ENCODE results near the gene ELAVL2.

Gene ELAVL2

GRCh38 chr9:23669776-23670175 is 156.3 kb downstream of the ELAVL2 start:
- no peaks in the 10 kb centered on the region for H3K4me1 ChIP-seq (ENCODE audit: control insufficient read depth in 1 of 2, insufficient read depth in 2 of 2, low read length in 2 of 2)
- no peak overlapping the region for H3K27ac ChIP-seq (ENCODE audit: low read length)
- H3K36me3 ChIP-seq (ENCODE audit: control insufficient read depth in 1 of 2, insufficient read depth in 2 of 2, low read length in 2 of 2): no peaks in the 10 kb centered on the region
- H3K27me3 ChIP-seq (ENCODE audit: low read depth, low read length): no peaks in the 10 kb centered on the region
- H3K9me3 ChIP-seq (ENCODE audit: control insufficient read depth in 1 of 2, low read length in 2 of 2): no peaks in the 10 kb centered on the region
- no peak overlapping the region for H3K4me3 ChIP-seq (ENCODE audit: low read depth in 1 of 2, low read length in 2 of 2)

DNA sequence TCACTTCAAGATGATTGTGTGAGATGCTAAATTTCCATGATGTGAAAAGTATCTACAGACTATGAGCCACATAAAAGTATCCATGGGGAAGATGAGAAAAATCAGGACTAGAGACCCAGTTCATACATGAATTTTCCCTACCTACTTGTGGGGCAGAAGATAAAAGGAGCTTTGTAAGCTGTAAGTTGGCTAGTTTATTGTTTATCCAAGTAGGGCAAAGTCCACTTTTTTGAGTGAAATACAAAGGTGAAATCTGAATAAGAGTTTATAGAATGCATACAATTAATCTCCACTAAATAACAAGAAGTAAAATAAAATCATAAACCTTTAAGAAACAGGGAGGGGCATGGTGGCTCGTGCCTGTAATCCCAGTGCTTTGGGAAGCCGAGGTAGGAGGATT is 160.4 kb downstream of the ELAVL2 start:
- Histone ChIP-seq H3K9me3 (ENCODE audit: control insufficient read depth in 1 of 2, low read length in 2 of 2) (no peaks in the 10 kb centered on the region), H3K4me1 (ENCODE audit: control insufficient read depth in 1 of 2, insufficient read depth in 2 of 2, low read length in 2 of 2) (no peaks in the 10 kb centered on the region), H3K27ac (ENCODE audit: low read length) (no peak overlapping the region), H3K27me3 (ENCODE audit: low read depth, low read length) (no peaks in the 10 kb centered on the region), H3K36me3 (ENCODE audit: control insufficient read depth in 1 of 2, insufficient read depth in 2 of 2, low read length in 2 of 2) (no peaks in the 10 kb centered on the region), H3K4me3 (ENCODE audit: low read depth in 1 of 2, low read length in 2 of 2) (no peak overlapping the region)

DNA sequence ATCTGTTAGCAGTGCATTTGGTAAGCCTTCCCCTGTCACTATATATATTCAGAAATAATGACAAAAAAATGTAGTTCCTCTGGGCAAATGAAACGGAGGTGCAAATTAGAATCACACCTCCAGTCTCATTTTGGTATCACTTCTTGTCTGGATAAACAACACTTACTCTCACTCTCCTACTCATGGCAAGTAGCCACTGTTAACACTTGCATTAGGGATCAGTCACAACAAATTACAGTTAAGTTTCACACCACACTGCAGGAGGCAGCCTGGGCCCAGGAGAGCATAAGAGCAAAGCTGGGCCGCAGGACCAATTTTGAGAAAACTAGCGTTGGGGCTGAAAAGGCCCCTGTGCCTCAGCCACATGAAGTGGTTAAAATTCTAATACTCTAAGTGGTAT is 161.0 kb downstream of the ELAVL2 start:
- H3K4me1 ChIP-seq (ENCODE audit: control insufficient read depth in 1 of 2, insufficient read depth in 2 of 2, low read length in 2 of 2): no peaks in the 10 kb centered on the region
- no peak overlapping the region for H3K4me3 ChIP-seq (ENCODE audit: low read depth in 1 of 2, low read length in 2 of 2)
- no peak overlapping the region for H3K27ac ChIP-seq (ENCODE audit: low read length)
- H3K9me3 ChIP-seq (ENCODE audit: control insufficient read depth in 1 of 2, low read length in 2 of 2): no peaks in the 10 kb centered on the region
- no peaks in the 10 kb centered on the region for H3K36me3 ChIP-seq (ENCODE audit: control insufficient read depth in 1 of 2, insufficient read depth in 2 of 2, low read length in 2 of 2)
- H3K27me3 ChIP-seq (ENCODE audit: low read depth, low read length): no peaks in the 10 kb centered on the region

- Histone ChIP-seq H3K4me1 (ENCODE audit: control insufficient read depth in 1 of 2, insufficient read depth in 2 of 2, low read length in 2 of 2) (no peaks in the 10 kb centered on the region), H3K4me3 (ENCODE audit: low read depth in 1 of 2, low read length in 2 of 2) (no peak overlapping the region), H3K27me3 (ENCODE audit: low read depth, low read length) (no peaks in the 10 kb centered on the region), H3K9me3 (ENCODE audit: control insufficient read depth in 1 of 2, low read length in 2 of 2) (no peaks in the 10 kb centered on the region), H3K36me3 (ENCODE audit: control insufficient read depth in 1 of 2, insufficient read depth in 2 of 2, low read length in 2 of 2) (no peaks in the 10 kb centered on the region), H3K27ac (ENCODE audit: low read length) (no peak overlapping the region)
Measured at GRCh38 chr9:23663946-23664345, 162.1 kb downstream of the ELAVL2 start.

GRCh38 chr9:23663536-23663935 is 162.5 kb downstream of the ELAVL2 start:
- Histone ChIP-seq H3K27ac (ENCODE audit: low read length) (no peak overlapping the region), H3K9me3 (ENCODE audit: control insufficient read depth in 1 of 2, low read length in 2 of 2) (no peaks in the 10 kb centered on the region), H3K27me3 (ENCODE audit: low read depth, low read length) (no peaks in the 10 kb centered on the region), H3K4me3 (ENCODE audit: low read depth in 1 of 2, low read length in 2 of 2) (no peak overlapping the region), H3K36me3 (ENCODE audit: control insufficient read depth in 1 of 2, insufficient read depth in 2 of 2, low read length in 2 of 2) (no peaks in the 10 kb centered on the region), H3K4me1 (ENCODE audit: control insufficient read depth in 1 of 2, insufficient read depth in 2 of 2, low read length in 2 of 2) (no peaks in the 10 kb centered on the region)

DNA sequence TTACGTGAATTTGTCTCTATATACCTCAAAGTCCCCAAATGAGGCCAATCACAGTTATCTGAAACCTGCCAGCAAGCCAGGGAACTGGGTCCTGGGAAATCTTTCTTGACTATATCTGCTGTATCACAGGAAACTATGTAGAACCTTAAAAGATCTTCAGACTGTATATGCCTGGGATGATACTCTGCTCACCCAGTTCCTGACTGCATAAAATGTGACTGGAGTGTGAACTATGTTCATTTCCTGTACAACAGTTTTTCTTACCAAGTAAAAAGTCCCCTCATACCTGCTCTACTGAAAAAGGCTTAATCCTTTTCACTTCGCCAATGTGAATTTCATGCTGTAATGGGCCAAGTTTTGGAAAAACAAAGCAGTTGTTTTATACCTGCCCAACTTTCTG is 162.9 kb downstream of the ELAVL2 start:
- Histone ChIP-seq H3K27me3 (ENCODE audit: low read depth, low read length) (no peaks in the 10 kb centered on the region), H3K4me3 (ENCODE audit: low read depth in 1 of 2, low read length in 2 of 2) (no peak overlapping the region), H3K9me3 (ENCODE audit: control insufficient read depth in 1 of 2, low read length in 2 of 2) (no peaks in the 10 kb centered on the region), H3K4me1 (ENCODE audit: control insufficient read depth in 1 of 2, insufficient read depth in 2 of 2, low read length in 2 of 2) (no peaks in the 10 kb centered on the region), H3K36me3 (ENCODE audit: control insufficient read depth in 1 of 2, insufficient read depth in 2 of 2, low read length in 2 of 2) (no peaks in the 10 kb centered on the region), H3K27ac (ENCODE audit: low read length) (no peak overlapping the region)

GRCh38 chr9:23662320-23662719 is 163.7 kb downstream of the ELAVL2 start:
- Histone ChIP-seq H3K27ac (ENCODE audit: low read length) (no peak overlapping the region), H3K36me3 (ENCODE audit: control insufficient read depth in 1 of 2, insufficient read depth in 2 of 2, low read length in 2 of 2) (no peaks in the 10 kb centered on the region), H3K27me3 (ENCODE audit: low read depth, low read length) (no peaks in the 10 kb centered on the region), H3K4me3 (ENCODE audit: low read depth in 1 of 2, low read length in 2 of 2) (no peak overlapping the region), H3K4me1 (ENCODE audit: control insufficient read depth in 1 of 2, insufficient read depth in 2 of 2, low read length in 2 of 2) (no peaks in the 10 kb centered on the region), H3K9me3 (ENCODE audit: control insufficient read depth in 1 of 2, low read length in 2 of 2) (no peaks in the 10 kb centered on the region)

DNA sequence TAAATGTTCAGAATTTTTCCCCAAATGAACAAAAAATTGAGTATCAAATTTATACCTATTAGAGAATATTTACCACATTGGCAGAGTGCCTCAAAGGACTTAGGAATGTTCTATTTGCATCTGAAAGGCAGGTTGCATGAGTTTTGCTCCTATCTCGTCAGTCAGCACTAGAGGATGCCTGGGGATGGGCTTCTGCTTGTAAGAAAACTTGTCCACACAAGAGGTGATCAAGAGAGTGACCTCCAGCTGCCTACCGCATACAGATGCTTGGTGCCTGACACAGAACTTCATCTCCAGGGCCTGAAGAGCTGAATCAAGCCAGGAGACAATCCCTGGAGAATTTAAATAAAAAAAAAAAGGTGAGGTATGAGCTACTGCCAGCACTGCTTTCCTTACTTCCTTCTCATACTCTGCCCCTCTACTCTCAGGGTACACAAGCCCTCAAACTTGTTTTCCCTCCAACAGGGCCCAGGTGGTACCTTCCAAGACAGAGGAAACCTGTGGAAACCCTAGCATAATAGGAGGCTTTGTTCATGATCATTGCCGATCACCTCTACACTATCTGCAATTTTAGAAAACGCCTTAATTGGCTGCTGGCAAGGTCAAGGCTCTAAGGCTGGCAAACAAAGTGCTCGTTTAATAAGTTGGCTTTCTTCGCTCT is 166.6 kb downstream of the ELAVL2 start:
- no peaks in the 10 kb centered on the region for H3K27me3 ChIP-seq (ENCODE audit: low read depth, low read length)
- no peaks in the 10 kb centered on the region for H3K36me3 ChIP-seq (ENCODE audit: control insufficient read depth in 1 of 2, insufficient read depth in 2 of 2, low read length in 2 of 2)
- no peak overlapping the region for H3K4me3 ChIP-seq (ENCODE audit: low read depth in 1 of 2, low read length in 2 of 2)
- H3K4me1 ChIP-seq (ENCODE audit: control insufficient read depth in 1 of 2, insufficient read depth in 2 of 2, low read length in 2 of 2): no peaks in the 10 kb centered on the region
- H3K9me3 ChIP-seq (ENCODE audit: control insufficient read depth in 1 of 2, low read length in 2 of 2): no peaks in the 10 kb centered on the region
- no peak overlapping the region for H3K27ac ChIP-seq (ENCODE audit: low read length)

GRCh38 chr9:23658376-23659258 is 167.4 kb downstream of the ELAVL2 start:
- H3K27ac ChIP-seq (ENCODE audit: low read length): no peak overlapping the region
- H3K36me3 ChIP-seq (ENCODE audit: control insufficient read depth in 1 of 2, insufficient read depth in 2 of 2, low read length in 2 of 2): no peaks in the 10 kb centered on the region
- no peaks in the 10 kb centered on the region for H3K27me3 ChIP-seq (ENCODE audit: low read depth, low read length)
- H3K4me3 ChIP-seq (ENCODE audit: low read depth in 1 of 2, low read length in 2 of 2): no peak overlapping the region
- no peaks in the 10 kb centered on the region for H3K9me3 ChIP-seq (ENCODE audit: control insufficient read depth in 1 of 2, low read length in 2 of 2)
- no peaks in the 10 kb centered on the region for H3K4me1 ChIP-seq (ENCODE audit: control insufficient read depth in 1 of 2, insufficient read depth in 2 of 2, low read length in 2 of 2)

GRCh38 chr9:23651051-23651450 is 175.0 kb downstream of the ELAVL2 start:
- Histone ChIP-seq H3K4me1 (ENCODE audit: control insufficient read depth in 1 of 2, insufficient read depth in 2 of 2, low read length in 2 of 2) (no peaks in the 10 kb centered on the region), H3K27ac (ENCODE audit: low read length) (no peak overlapping the region), H3K9me3 (ENCODE audit: control insufficient read depth in 1 of 2, low read length in 2 of 2) (no peaks in the 10 kb centered on the region), H3K27me3 (ENCODE audit: low read depth, low read length) (no peaks in the 10 kb centered on the region), H3K36me3 (ENCODE audit: control insufficient read depth in 1 of 2, insufficient read depth in 2 of 2, low read length in 2 of 2) (no peaks in the 10 kb centered on the region), H3K4me3 (ENCODE audit: low read depth in 1 of 2, low read length in 2 of 2) (no peak overlapping the region)

DNA sequence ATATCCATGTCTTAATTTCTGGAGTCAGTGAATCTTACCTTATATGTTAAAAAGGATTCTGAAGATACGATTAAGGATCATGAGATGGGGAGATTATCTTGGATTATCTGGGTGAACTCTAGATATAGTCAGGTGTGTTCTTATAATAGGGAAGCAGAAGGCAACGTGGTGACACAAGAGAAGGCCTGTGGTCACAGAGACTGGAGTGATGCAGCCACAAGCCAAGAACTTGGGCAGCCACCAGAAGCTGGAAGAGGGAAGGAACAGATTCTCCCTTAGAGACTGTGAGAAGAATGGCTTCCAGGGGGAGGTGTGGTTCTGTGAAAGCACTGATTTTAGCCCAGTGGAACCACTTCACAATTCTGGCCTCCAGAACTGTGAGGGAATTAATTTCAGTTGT is 177.4 kb downstream of the ELAVL2 start:
- Histone ChIP-seq H3K36me3 (ENCODE audit: control insufficient read depth in 1 of 2, insufficient read depth in 2 of 2, low read length in 2 of 2) (no peaks in the 10 kb centered on the region), H3K9me3 (ENCODE audit: control insufficient read depth in 1 of 2, low read length in 2 of 2) (no peaks in the 10 kb centered on the region), H3K4me1 (ENCODE audit: control insufficient read depth in 1 of 2, insufficient read depth in 2 of 2, low read length in 2 of 2) (no peaks in the 10 kb centered on the region), H3K4me3 (ENCODE audit: low read depth in 1 of 2, low read length in 2 of 2) (no peak overlapping the region), H3K27me3 (ENCODE audit: low read depth, low read length) (no peaks in the 10 kb centered on the region), H3K27ac (ENCODE audit: low read length) (no peak overlapping the region)

All from muscle layer of duodenum (tissue), 2 donors.